ENCODE measurements around the gene UFM1. TPM values are rescaled to one million over a fixed set of nuclear protein-coding genes. Genes with fewer than 3 reads are reported as not detected.
A peak's percentile ranks its signal among the peaks of the same experiment; 100 is the strongest.

The UFM1 gene
- total RNA-seq, 2 donors from 2014 or later: 39.2 to 43.2 TPM

DNA sequence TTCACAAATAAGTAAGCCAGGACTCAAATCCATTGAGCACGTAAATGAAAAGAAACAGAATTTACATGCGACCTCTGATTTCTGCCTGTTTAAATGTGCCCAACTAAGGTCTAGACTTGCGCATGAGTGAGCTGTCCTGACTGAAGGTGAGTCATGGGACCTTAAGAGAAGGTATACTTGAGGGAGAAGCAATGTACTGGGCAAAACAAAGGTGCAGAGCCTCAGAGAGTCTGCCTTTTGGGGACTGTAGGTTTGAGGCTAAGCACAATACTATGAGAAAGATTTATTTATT, 45.8 kb downstream of the UFM1 start:
- peaks cover 14% of the 10 kb centered on the region for H3K4me1 ChIP-seq (ENCODE audit: control insufficient read depth, insufficient read depth, low read length)
- WGBS, 2 experiments (ENCODE audit: insufficient coverage in 1 of 2, insufficient read length in 1 of 2): 94 to 100% methylated on average over 2 to 3 of the region's 3 CpGs
- H3K27me3 ChIP-seq (ENCODE audit: control insufficient read depth, insufficient read depth, low read length, poor library complexity, severe bottlenecking): no peaks in the 10 kb centered on the region
- H3K36me3 Mint-ChIP-seq (ENCODE audit: low read depth): no peaks in the 10 kb centered on the region
- no peak overlapping the region for H3K4me3 ChIP-seq (ENCODE audit: low read length)
- H3K9me3 ChIP-seq (ENCODE audit: control insufficient read depth, low read length): no peaks in the 10 kb centered on the region
- no peak overlapping the region for H3K9ac ChIP-seq (ENCODE audit: extremely low read depth, low read length, poor library complexity, severe bottlenecking)
- no peak overlapping the region for H3K4me3 Mint-ChIP-seq
- no peak for DNase-seq
- peaks cover 40% of the 10 kb centered on the region for H3K4me1 Mint-ChIP-seq
- no peaks in the 10 kb centered on the region for H3K36me3 ChIP-seq (ENCODE audit: control insufficient read depth, insufficient read depth, low read length)
- no peaks in the 10 kb centered on the region for H3K9me3 Mint-ChIP-seq
- H3K27me3 Mint-ChIP-seq (ENCODE audit: insufficient read depth): no peaks in the 10 kb centered on the region
- H3K27ac Mint-ChIP-seq: peak overlapping the region; percentile 81
- TF ChIP-seq, protein P1, sequence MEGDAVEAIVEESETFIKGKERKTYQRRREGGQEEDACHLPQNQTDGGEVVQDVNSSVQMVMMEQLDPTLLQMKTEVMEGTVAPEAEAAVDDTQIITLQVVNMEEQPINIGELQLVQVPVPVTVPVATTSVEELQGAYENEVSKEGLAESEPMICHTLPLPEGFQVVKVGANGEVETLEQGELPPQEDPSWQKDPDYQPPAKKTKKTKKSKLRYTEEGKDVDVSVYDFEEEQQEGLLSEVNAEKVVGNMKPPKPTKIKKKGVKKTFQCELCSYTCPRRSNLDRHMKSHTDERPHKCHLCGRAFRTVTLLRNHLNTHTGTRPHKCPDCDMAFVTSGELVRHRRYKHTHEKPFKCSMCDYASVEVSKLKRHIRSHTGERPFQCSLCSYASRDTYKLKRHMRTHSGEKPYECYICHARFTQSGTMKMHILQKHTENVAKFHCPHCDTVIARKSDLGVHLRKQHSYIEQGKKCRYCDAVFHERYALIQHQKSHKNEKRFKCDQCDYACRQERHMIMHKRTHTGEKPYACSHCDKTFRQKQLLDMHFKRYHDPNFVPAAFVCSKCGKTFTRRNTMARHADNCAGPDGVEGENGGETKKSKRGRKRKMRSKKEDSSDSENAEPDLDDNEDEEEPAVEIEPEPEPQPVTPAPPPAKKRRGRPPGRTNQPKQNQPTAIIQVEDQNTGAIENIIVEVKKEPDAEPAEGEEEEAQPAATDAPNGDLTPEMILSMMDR (conservative IDR thresholded peaks at IDR 0.05): no peak
- no peak overlapping the region for H3K27ac ChIP-seq (ENCODE audit: low read depth, low read length)

DNA sequence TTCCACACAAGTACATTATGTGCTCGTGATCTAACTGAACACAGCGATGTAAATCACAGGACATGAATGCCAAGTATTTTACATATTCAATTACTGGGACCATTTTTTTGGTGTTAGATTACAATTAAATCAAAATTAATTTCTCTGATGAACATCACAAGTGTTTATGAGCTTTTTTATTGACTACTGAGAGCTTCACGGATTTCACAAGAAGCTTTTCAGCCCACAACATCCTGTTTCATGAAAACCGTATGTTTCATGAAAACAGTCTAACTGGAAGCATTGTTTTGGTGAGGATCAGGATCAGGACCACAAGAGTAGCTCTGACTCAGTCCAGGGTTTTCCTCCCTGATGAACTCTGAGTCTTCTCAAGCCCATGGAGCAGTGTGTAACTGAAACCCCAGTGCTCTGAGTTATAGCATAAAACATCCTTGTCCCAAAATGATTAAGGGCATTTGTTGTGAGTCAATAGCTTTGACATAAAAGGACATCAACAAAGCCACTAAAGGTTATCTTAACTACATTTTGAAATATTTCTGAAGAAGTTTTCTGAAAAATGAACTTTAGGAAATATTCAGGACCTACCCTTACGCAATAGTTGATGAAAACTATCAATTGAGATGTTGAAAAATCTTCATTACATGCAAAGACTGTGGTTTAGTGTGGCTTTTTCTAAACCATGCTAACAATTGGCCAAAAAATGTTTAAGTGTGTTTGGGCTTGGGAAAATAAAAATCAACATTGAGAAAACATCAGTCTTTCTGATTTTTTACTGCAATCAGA, 49.3 kb downstream of the UFM1 start:
- no peak overlapping the region for H3K27ac ChIP-seq (ENCODE audit: low read depth, low read length)
- Mint-ChIP-seq H3K27me3 (ENCODE audit: insufficient read depth) (no peaks in the 10 kb centered on the region), H3K4me3 (no peak overlapping the region), H3K36me3 (ENCODE audit: low read depth) (no peaks in the 10 kb centered on the region), H3K4me1 (peaks cover 13% of the 10 kb centered on the region), H3K9me3 (no peaks in the 10 kb centered on the region), H3K27ac (no peak overlapping the region)
- H3K9me3 ChIP-seq (ENCODE audit: control insufficient read depth, low read length): no peaks in the 10 kb centered on the region
- H3K4me1 ChIP-seq (ENCODE audit: control insufficient read depth, insufficient read depth, low read length): peaks cover 3% of the 10 kb centered on the region
- no peak for DNase-seq
- no peak overlapping the region for H3K9ac ChIP-seq (ENCODE audit: extremely low read depth, low read length, poor library complexity, severe bottlenecking)
- no peaks in the 10 kb centered on the region for H3K27me3 ChIP-seq (ENCODE audit: control insufficient read depth, insufficient read depth, low read length, poor library complexity, severe bottlenecking)
- no peaks in the 10 kb centered on the region for H3K36me3 ChIP-seq (ENCODE audit: control insufficient read depth, insufficient read depth, low read length)
- TF ChIP-seq, protein P1 (conservative IDR thresholded peaks at IDR 0.05): no peak
- H3K4me3 ChIP-seq (ENCODE audit: low read length): no peak overlapping the region
- WGBS, 2 experiments (ENCODE audit: insufficient coverage in 1 of 2, insufficient read length in 1 of 2): 90 to 93% methylated on average over 2 to 5 of the region's 5 CpGs

DNA sequence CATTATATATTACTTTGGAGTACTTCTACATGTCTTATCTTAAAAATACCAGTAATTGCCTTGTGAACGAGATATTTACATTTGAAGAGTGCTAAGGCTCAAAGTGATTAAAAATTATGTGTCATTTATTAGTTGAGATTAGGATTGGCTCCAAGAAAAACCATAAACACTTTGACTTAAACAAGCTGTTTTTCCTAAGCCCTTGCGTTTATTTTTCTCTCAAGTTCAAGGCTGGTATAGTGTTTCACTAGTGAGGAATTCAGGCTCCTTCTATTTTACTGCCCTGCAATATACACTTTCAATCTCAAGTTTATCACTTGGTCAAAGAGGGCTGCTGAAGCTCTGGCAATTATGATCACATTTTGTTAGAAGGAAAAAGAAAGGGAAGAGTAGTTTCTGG, 49.9 kb downstream of the UFM1 start:
- Histone ChIP-seq H3K4me1 (ENCODE audit: control insufficient read depth, insufficient read depth, low read length) (peaks cover 2% of the 10 kb centered on the region), H3K9ac (ENCODE audit: extremely low read depth, low read length, poor library complexity, severe bottlenecking) (no peak overlapping the region), H3K9me3 (ENCODE audit: control insufficient read depth, low read length) (no peaks in the 10 kb centered on the region), H3K27me3 (ENCODE audit: control insufficient read depth, insufficient read depth, low read length, poor library complexity, severe bottlenecking) (no peaks in the 10 kb centered on the region), H3K36me3 (ENCODE audit: control insufficient read depth, insufficient read depth, low read length) (no peaks in the 10 kb centered on the region), H3K27ac (ENCODE audit: low read depth, low read length) (no peak overlapping the region), H3K4me3 (ENCODE audit: low read length) (no peak overlapping the region)
- no peaks in the 10 kb centered on the region for H3K36me3 Mint-ChIP-seq (ENCODE audit: low read depth)
- no peaks in the 10 kb centered on the region for H3K9me3 Mint-ChIP-seq
- H3K4me1 Mint-ChIP-seq: peaks cover 11% of the 10 kb centered on the region
- no peak overlapping the region for H3K27ac Mint-ChIP-seq
- 97% methylated on average over 2 of the region's 2 CpGs; no CpG with 5 or more reads in 1 of the 2 experiments for WGBS, 2 experiments (ENCODE audit: insufficient coverage in 1 of 2, insufficient read length in 1 of 2)
- no peaks in the 10 kb centered on the region for H3K27me3 Mint-ChIP-seq (ENCODE audit: insufficient read depth)
- no peak for DNase-seq
- H3K4me3 Mint-ChIP-seq: no peak overlapping the region
- TF ChIP-seq, protein P1 (conservative IDR thresholded peaks at IDR 0.05): no peak

Measured in endodermal cell (in vitro differentiated cells).